WTC11 (cell line): ENCODE results near the gene SLC35F5. TPM values are rescaled to one million over a fixed set of nuclear protein-coding genes. Genes with fewer than 3 reads are reported as not detected.

Experiments used
- ATAC-seq: fragments of 200-7000 bp; cut with Tn5 transposase; 2 replicates; pipeline ENCODE4 v1.10.0; 2021; ENCODE audit warnings: mild to moderate bottlenecking, moderate library complexity
- CTCF ChIA-PET: fragments of 300-600 bp; sonication (Branson Sonifier 250); formaldehyde crosslinking; loops from one replicate; lab custom pipeline; 2021; ENCODE audit warnings: antibody characterized with exemption; lab: Charles Lee
- POLR2A ChIA-PET: fragments of 350-600 bp; sonication (Branson Sonifier 250); formaldehyde crosslinking; loops from one replicate; lab custom pipeline; 2021; ENCODE audit warnings: antibody characterized with exemption; lab: Charles Lee
- DNase-seq: peaks from one replicate; pipeline ENCODE4 v3.0.0; 2021; ENCODE audit warnings: low spot score
- H3K27ac Mint-ChIP-seq: 2 replicates; pipeline ENCODE4 v1.8.0; 2021; ENCODE audit warnings: mixed read lengths
- H3K27me3 Mint-ChIP-seq: 2 replicates; pipeline ENCODE4 v1.8.0; 2021; ENCODE audit warnings: low read depth, mild to moderate bottlenecking, moderate library complexity, mixed read lengths
- H3K36me3 Mint-ChIP-seq: 2 replicates; pipeline ENCODE4 v1.8.0; 2021; ENCODE audit warnings: mixed read lengths
- H3K4me1 Mint-ChIP-seq: 2 replicates; pipeline ENCODE4 v1.8.0; 2022; ENCODE audit warnings: mixed read lengths
- H3K4me3 Mint-ChIP-seq: 2 replicates; pipeline ENCODE4 v1.8.0; 2021; ENCODE audit warnings: mild to moderate bottlenecking, moderate library complexity, mixed read lengths
- H3K9me3 Mint-ChIP-seq: 2 replicates; pipeline ENCODE4 v1.8.0; 2021; ENCODE audit warnings: mixed read lengths
- CREB1 ChIP-seq: sonication (generic); formaldehyde crosslinking; IDR thresholded peaks from 2 replicates; pipeline ENCODE4 v1.8.0; 2023; ENCODE audit warnings: mild to moderate bottlenecking, missing genetic modification reagents
- ETV6 ChIP-seq: sonication (generic); formaldehyde crosslinking; IDR thresholded peaks from 2 replicates; pipeline ENCODE4 v1.8.1; 2022; ENCODE audit warnings: mild to moderate bottlenecking, missing genetic modification reagents
- FOXP4 ChIP-seq: sonication (generic); formaldehyde crosslinking; IDR thresholded peaks from 2 replicates; pipeline ENCODE4 v1.8.0; 2022; ENCODE audit warnings: mild to moderate bottlenecking, missing genetic modification reagents
- GABPB1 ChIP-seq: sonication (generic); formaldehyde crosslinking; IDR thresholded peaks from 2 replicates; pipeline ENCODE4 v1.8.1; 2023; ENCODE audit warnings: mild to moderate bottlenecking, missing genetic modification reagents
- HMGA2 ChIP-seq: fragments of 250-450 bp; sonication (Bioruptor Pico); IDR thresholded peaks from 2 replicates; pipeline ENCODE4 v1.4.0; 2021; ENCODE audit warnings: mild to moderate bottlenecking, moderate library complexity
- IRF2 ChIP-seq: sonication (generic); formaldehyde crosslinking; IDR thresholded peaks from 2 replicates; pipeline ENCODE4 v1.8.0; 2022; ENCODE audit warnings: low read depth, missing genetic modification reagents, borderline replicate concordance
- MYBL2 ChIP-seq: sonication (generic); formaldehyde crosslinking; IDR thresholded peaks from 2 replicates; pipeline ENCODE4 v1.8.1; 2023; ENCODE audit warnings: mild to moderate bottlenecking, moderate library complexity, missing genetic modification reagents
- NFE2L1 ChIP-seq: sonication (generic); formaldehyde crosslinking; IDR thresholded peaks from 2 replicates; pipeline ENCODE4 v1.8.1; 2023; ENCODE audit warnings: missing genetic modification reagents
- NR1H2 ChIP-seq: sonication (generic); formaldehyde crosslinking; IDR thresholded peaks from 2 replicates; pipeline ENCODE4 v1.9.0; 2021; ENCODE audit warnings: mild to moderate bottlenecking, moderate library complexity, missing genetic modification reagents
- NR3C1 ChIP-seq: sonication (generic); formaldehyde crosslinking; conservative IDR thresholded peaks from 2 replicates; pipeline ENCODE4 v1.8.1; 2023; ENCODE audit warnings: low read depth, mild to moderate bottlenecking, missing genetic modification reagents
- RORB ChIP-seq: fragments of 250-450 bp; sonication (Bioruptor Pico); IDR thresholded peaks from 2 replicates; pipeline ENCODE4 v1.9.0; 2021; ENCODE audit warnings: mild to moderate bottlenecking
- SMAD4 ChIP-seq: sonication (generic); formaldehyde crosslinking; IDR thresholded peaks from 2 replicates; pipeline ENCODE4 v1.8.0; 2022; ENCODE audit warnings: mild to moderate bottlenecking, missing genetic modification reagents
- TEAD4 ChIP-seq: sonication (generic); formaldehyde crosslinking; IDR thresholded peaks from 2 replicates; pipeline ENCODE4 v1.8.0; 2022; ENCODE audit warnings: mild to moderate bottlenecking, missing genetic modification reagents
- TP53 ChIP-seq: sonication (generic); formaldehyde crosslinking; IDR thresholded peaks from 2 replicates; pipeline ENCODE4 v1.8.1; 2023; ENCODE audit warnings: mild to moderate bottlenecking, missing genetic modification reagents
- ZNF317 ChIP-seq: sonication (generic); formaldehyde crosslinking; IDR thresholded peaks from 2 replicates; pipeline ENCODE4 v1.8.1; 2023; ENCODE audit warnings: low read depth, mild to moderate bottlenecking, moderate library complexity, missing genetic modification reagents, borderline replicate concordance
- ZNF416 ChIP-seq: fragments of 250-450 bp; sonication (Bioruptor Pico); IDR thresholded peaks from 2 replicates; pipeline ENCODE4 v1.9.0; 2021; ENCODE audit warnings: mild to moderate bottlenecking, inconsistent platforms
- ZNF423 ChIP-seq: fragments of 250-450 bp; sonication (Bioruptor Pico); IDR thresholded peaks from 2 replicates; pipeline ENCODE4 v2.1.2; 2022; ENCODE audit warnings: mild to moderate bottlenecking, moderate library complexity
- total RNA-seq: library from RNA; stranded (reverse); gene quantifications from 3 replicates; pipeline ENCODE4 v1.2.3, GENCODE V29; 2021
- TF ChIP-seq, protein P1 (sequence below): sonication (generic); formaldehyde crosslinking; IDR thresholded peaks from 2 replicates; pipeline ENCODE4 v1.8.1; 2023; ENCODE audit warnings: mild to moderate bottlenecking, missing genetic modification reagents, borderline replicate concordance
- TF ChIP-seq, protein P2 (sequence below): sonication (generic); formaldehyde crosslinking; IDR thresholded peaks from 2 replicates; pipeline ENCODE4 v1.8.1; 2023; ENCODE audit warnings: mild to moderate bottlenecking, missing genetic modification reagents
- TF ChIP-seq, protein P3 (sequence below): sonication (generic); formaldehyde crosslinking; IDR thresholded peaks from 2 replicates; pipeline ENCODE4 v1.8.1; 2022; ENCODE audit warnings: low read depth, missing genetic modification reagents, borderline replicate concordance
- TF ChIP-seq, protein P4 (sequence below): sonication (generic); formaldehyde crosslinking; IDR thresholded peaks from 2 replicates; pipeline ENCODE4 v1.8.0; 2022; ENCODE audit warnings: mild to moderate bottlenecking, missing genetic modification reagents

The SLC35F5 gene
- total RNA-seq, 1 experiment from 2014 or later: 20.3 TPM

GRCh38 chr2:113724010-113724409 is 32.4 kb downstream of the SLC35F5 start (continued):
- TF ChIP-seq, protein P1, sequence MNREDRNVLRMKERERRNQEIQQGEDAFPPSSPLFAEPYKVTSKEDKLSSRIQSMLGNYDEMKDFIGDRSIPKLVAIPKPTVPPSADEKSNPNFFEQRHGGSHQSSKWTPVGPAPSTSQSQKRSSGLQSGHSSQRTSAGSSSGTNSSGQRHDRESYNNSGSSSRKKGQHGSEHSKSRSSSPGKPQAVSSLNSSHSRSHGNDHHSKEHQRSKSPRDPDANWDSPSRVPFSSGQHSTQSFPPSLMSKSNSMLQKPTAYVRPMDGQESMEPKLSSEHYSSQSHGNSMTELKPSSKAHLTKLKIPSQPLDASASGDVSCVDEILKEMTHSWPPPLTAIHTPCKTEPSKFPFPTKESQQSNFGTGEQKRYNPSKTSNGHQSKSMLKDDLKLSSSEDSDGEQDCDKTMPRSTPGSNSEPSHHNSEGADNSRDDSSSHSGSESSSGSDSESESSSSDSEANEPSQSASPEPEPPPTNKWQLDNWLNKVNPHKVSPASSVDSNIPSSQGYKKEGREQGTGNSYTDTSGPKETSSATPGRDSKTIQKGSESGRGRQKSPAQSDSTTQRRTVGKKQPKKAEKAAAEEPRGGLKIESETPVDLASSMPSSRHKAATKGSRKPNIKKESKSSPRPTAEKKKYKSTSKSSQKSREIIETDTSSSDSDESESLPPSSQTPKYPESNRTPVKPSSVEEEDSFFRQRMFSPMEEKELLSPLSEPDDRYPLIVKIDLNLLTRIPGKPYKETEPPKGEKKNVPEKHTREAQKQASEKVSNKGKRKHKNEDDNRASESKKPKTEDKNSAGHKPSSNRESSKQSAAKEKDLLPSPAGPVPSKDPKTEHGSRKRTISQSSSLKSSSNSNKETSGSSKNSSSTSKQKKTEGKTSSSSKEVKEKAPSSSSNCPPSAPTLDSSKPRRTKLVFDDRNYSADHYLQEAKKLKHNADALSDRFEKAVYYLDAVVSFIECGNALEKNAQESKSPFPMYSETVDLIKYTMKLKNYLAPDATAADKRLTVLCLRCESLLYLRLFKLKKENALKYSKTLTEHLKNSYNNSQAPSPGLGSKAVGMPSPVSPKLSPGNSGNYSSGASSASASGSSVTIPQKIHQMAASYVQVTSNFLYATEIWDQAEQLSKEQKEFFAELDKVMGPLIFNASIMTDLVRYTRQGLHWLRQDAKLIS: no peak
- TF ChIP-seq FOXP4 (CRISPR knock-in tag): no peak
- no peak for TF ChIP-seq TEAD4 (CRISPR knock-in tag)
- no peak for TF ChIP-seq GABPB1 (CRISPR knock-in tag)
- TF ChIP-seq, protein P2, sequence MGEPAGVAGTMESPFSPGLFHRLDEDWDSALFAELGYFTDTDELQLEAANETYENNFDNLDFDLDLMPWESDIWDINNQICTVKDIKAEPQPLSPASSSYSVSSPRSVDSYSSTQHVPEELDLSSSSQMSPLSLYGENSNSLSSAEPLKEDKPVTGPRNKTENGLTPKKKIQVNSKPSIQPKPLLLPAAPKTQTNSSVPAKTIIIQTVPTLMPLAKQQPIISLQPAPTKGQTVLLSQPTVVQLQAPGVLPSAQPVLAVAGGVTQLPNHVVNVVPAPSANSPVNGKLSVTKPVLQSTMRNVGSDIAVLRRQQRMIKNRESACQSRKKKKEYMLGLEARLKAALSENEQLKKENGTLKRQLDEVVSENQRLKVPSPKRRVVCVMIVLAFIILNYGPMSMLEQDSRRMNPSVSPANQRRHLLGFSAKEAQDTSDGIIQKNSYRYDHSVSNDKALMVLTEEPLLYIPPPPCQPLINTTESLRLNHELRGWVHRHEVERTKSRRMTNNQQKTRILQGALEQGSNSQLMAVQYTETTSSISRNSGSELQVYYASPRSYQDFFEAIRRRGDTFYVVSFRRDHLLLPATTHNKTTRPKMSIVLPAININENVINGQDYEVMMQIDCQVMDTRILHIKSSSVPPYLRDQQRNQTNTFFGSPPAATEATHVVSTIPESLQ (CRISPR knock-in tag): no peak
- no peak for TF ChIP-seq ZNF317

DNA sequence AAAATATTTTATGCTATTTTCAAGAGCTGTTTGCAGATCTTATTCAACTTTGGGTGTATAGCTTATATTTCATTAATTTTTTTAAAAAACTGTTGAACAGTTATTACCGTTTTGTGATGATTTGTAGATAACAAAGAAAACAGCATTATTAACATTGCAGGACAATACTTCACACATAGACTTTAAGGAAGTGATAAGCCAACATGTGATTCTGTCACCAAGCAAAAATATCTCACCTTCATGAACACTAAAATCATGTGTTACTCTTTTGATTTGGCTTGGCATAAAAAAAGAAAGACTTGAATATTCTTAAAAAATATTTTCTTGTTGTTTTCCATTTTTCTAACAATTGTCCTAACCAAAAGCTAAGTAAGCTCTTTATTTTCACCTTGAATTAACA is 33.0 kb downstream of the SLC35F5 start:
- ChIA-PET CTCF (no interaction called here), POLR2A (no interaction called here)
- DNase-seq: no peak
- Mint-ChIP-seq H3K27ac (no peak overlapping the region), H3K36me3 (peaks cover 5% of the 10 kb centered on the region; the same call in 1 of the 2 replicates), H3K4me3 (no peak overlapping the region), H3K27me3 (no peaks in the 10 kb centered on the region), H3K9me3 (no peaks in the 10 kb centered on the region), H3K4me1 (no peaks in the 10 kb centered on the region)
- ATAC-seq: no peak
- TF ChIP-seq NR3C1 (no peak), RORB (CRISPR knock-in tag) (no peak), HMGA2 (CRISPR knock-in tag) (no peak), TEAD4 (CRISPR knock-in tag) (no peak), ZNF416 (CRISPR knock-in tag) (no peak), IRF2 (CRISPR knock-in tag) (no peak), TP53 (CRISPR knock-in tag) (no peak), NR1H2 (CRISPR knock-in tag) (no peak), NFE2L1 (no peak), ZNF423 (CRISPR knock-in tag) (no peak), SMAD4 (CRISPR knock-in tag) (no peak), CREB1 (CRISPR knock-in tag) (no peak), MYBL2 (CRISPR knock-in tag) (no peak), FOXP4 (CRISPR knock-in tag) (no peak), ETV6 (CRISPR knock-in tag) (no peak)
- TF ChIP-seq, protein P3, sequence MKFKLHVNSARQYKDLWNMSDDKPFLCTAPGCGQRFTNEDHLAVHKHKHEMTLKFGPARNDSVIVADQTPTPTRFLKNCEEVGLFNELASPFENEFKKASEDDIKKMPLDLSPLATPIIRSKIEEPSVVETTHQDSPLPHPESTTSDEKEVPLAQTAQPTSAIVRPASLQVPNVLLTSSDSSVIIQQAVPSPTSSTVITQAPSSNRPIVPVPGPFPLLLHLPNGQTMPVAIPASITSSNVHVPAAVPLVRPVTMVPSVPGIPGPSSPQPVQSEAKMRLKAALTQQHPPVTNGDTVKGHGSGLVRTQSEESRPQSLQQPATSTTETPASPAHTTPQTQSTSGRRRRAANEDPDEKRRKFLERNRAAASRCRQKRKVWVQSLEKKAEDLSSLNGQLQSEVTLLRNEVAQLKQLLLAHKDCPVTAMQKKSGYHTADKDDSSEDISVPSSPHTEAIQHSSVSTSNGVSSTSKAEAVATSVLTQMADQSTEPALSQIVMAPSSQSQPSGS (CRISPR knock-in tag): no peak
- TF ChIP-seq, protein P1: no peak
- TF ChIP-seq, protein P4, sequence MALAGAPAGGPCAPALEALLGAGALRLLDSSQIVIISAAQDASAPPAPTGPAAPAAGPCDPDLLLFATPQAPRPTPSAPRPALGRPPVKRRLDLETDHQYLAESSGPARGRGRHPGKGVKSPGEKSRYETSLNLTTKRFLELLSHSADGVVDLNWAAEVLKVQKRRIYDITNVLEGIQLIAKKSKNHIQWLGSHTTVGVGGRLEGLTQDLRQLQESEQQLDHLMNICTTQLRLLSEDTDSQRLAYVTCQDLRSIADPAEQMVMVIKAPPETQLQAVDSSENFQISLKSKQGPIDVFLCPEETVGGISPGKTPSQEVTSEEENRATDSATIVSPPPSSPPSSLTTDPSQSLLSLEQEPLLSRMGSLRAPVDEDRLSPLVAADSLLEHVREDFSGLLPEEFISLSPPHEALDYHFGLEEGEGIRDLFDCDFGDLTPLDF (CRISPR knock-in tag): no peak
